ENCODE measurements around the gene FEZF2.

FEZF2 gene

DNA sequence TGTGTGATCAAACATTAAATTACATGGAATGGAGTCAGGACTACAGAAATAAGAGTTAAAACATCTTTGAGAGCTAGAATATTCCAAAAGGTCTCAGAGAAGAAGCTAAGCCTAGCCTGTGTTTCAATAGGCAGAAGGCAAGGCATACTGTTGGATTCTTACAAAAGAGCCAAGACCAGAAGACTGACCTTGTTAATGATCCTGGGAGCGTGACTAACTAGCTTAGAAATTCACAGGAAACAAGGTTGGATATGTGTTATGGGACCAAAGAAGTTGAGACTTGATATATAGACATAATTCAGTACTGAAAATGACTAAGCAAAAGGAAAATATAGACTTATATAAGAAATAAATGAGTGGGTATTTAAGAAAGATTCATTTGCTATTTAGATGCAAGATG, 50.1 kb downstream of the FEZF2 start:
- H3K27me3 ChIP-seq (replicated peaks; ENCODE audit: insufficient read depth, low read length): no peaks in the 10 kb centered on the region
- H3K9ac ChIP-seq (ENCODE audit: low read length): no peak overlapping the region
- no peaks in the 10 kb centered on the region for H3K79me2 ChIP-seq (ENCODE audit: low read length)
- H3K36me3 ChIP-seq (replicated peaks; ENCODE audit: insufficient read depth, low read length): no peaks in the 10 kb centered on the region
- H3F3A ChIP-seq (ENCODE audit: insufficient read depth, low read length): no peaks in the 10 kb centered on the region
- TF ChIP-seq EZH2 (optimal IDR thresholded peaks at IDR 0.05; ENCODE audit: low read depth, low read length) (no peak), EZH2phosphoT487 (IDR thresholded peaks at IDR 0.05; ENCODE audit: low read length) (no peak)
- no peak for DNase-seq
- H2AFZ ChIP-seq (ENCODE audit: low read length): no peak overlapping the region
- H3K4me1 ChIP-seq (ENCODE audit: low read length): no peaks in the 10 kb centered on the region
- H3K4me2 ChIP-seq (ENCODE audit: low read depth, low read length): no peak overlapping the region
- no peak overlapping the region for H3K4me3 ChIP-seq (ENCODE audit: low read length)
- no peaks in the 10 kb centered on the region for H3K9me3 ChIP-seq (replicated peaks; ENCODE audit: insufficient read depth, low read length)
- H3K9me2 ChIP-seq (replicated peaks; ENCODE audit: insufficient read depth, low read length): no peaks in the 10 kb centered on the region
- no peak overlapping the region for H3K27ac ChIP-seq (ENCODE audit: low read length)
- no peaks in the 10 kb centered on the region for H4K20me1 ChIP-seq (ENCODE audit: insufficient read depth, low read length)
